ENCODE results near the gene UBXN7.
"Not testable (repeated sequence)": the region's sequence is repeated elsewhere in the genome, so short reads cannot be mapped to it uniquely, and the experiment has no call there.

The UBXN7 gene

GRCh38 chr3:196423044-196423781 lies 9.0 kb downstream of the UBXN7 start:
- TF ChIP-seq GLIS2 (tag by site-specific recombination; IDR thresholded peaks at IDR 0.05) (0 out of 2 replicates have a peak, but pooled peaks have one; percentile 49), REST (tag by site-specific recombination; IDR thresholded peaks at IDR 0.05) (no peak), ZNF449 (tag by site-specific recombination; IDR thresholded peaks at IDR 0.05) (peak; percentile 79), ZNF837 (tag by site-specific recombination; IDR thresholded peaks at IDR 0.05) (no peak), ZNF529 (tag by site-specific recombination; IDR thresholded peaks at IDR 0.05; ENCODE audit: insufficient replicate concordance) (no peak), ZBTB48 (tag by site-specific recombination; IDR thresholded peaks at IDR 0.05) (peak; percentile 34; the same call in 1 of the 2 replicates), ZNF600 (tag by site-specific recombination; IDR thresholded peaks at IDR 0.05) (peak; percentile 88)
- Histone ChIP-seq H3K4me3 (ENCODE audit: low read depth, low read length) (no peak overlapping the region), H3K9me3 (ENCODE audit: control insufficient read depth, insufficient read depth, low read depth, low read length) (no peaks in the 10 kb centered on the region), H3K36me3 (ENCODE audit: control insufficient read depth in 2 of 2, insufficient read depth in 1 of 2, low read length in 2 of 2) (peaks cover 3 to 17% of the 10 kb centered on the region in 2 experiments; a peak in 2 of 3 replicates), H3K27ac (ENCODE audit: extremely low read depth, low read depth, low read length) (0 out of 2 replicates have a peak overlapping the region, but pooled peaks have one; percentile 2), H3K4me1 (ENCODE audit: control insufficient read depth, insufficient read depth, low read length) (0 out of 2 replicates have a peak, but pooled peaks cover 2% of the 10 kb centered on the region)
- ChIA-PET CTCF (no interaction called here), POLR2A (interaction anchor here (0.7 to 0.9 kb wide), 1 partner anchor 9 kb away, joined by 3 read pairs; the partner anchor contains the start of gene UBXN7)

GRCh38 chr3:196421668-196422067 lies 10.6 kb downstream of the UBXN7 start:
- POLR2A ChIA-PET; H3K4me1 ChIP-seq (ENCODE audit: control insufficient read depth, insufficient read depth, low read length); H3K9me3 ChIP-seq (ENCODE audit: control insufficient read depth, insufficient read depth, low read depth, low read length); H3K4me3 ChIP-seq (ENCODE audit: low read depth, low read length); H3K36me3 ChIP-seq (ENCODE audit: control insufficient read depth in 2 of 2, insufficient read depth in 1 of 2, low read length in 2 of 2); H3K27ac ChIP-seq (ENCODE audit: extremely low read depth, low read depth, low read length): not testable (repeated sequence)
- CTCF ChIA-PET, result interaction anchor here (0.6 kb wide), 1 partner anchor 81 kb away, joined by 4 read pairs; no protein-coding TSS in a partner anchor

GRCh38 chr3:196419386-196419785 lies 12.8 kb downstream of the UBXN7 start:
- CTCF ChIA-PET, result no interaction called here
- H3K9me3 ChIP-seq (ENCODE audit: control insufficient read depth, insufficient read depth, low read depth, low read length), result no peaks in the 10 kb centered on the region
- H3K27ac ChIP-seq (ENCODE audit: extremely low read depth, low read depth, low read length), result no peak overlapping the region
- TF ChIP-seq ZNF133 (tag by site-specific recombination; IDR thresholded peaks at IDR 0.05) (no peak), SP7 (tag by site-specific recombination; IDR thresholded peaks at IDR 0.05) (0 out of 2 replicates have a peak, but pooled peaks have one; percentile 18), ZBTB1 (tag by site-specific recombination; IDR thresholded peaks at IDR 0.05) (no peak)
- no peak overlapping the region for H3K4me3 ChIP-seq (ENCODE audit: low read depth, low read length)
- H3K36me3 ChIP-seq (ENCODE audit: control insufficient read depth in 2 of 2, insufficient read depth in 1 of 2, low read length in 2 of 2), result no peaks in the 10 kb centered on the region; a peak in 1 of 3 replicates
- H3K4me1 ChIP-seq (ENCODE audit: control insufficient read depth, insufficient read depth, low read length), result 0 out of 2 replicates have a peak, but pooled peaks cover 2% of the 10 kb centered on the region
- POLR2A ChIA-PET, result no interaction called here

GRCh38 chr3:196418601-196419000 lies 13.6 kb downstream of the UBXN7 start:
- Histone ChIP-seq H3K27ac (ENCODE audit: extremely low read depth, low read depth, low read length) (no peak overlapping the region), H3K4me1 (ENCODE audit: control insufficient read depth, insufficient read depth, low read length) (0 out of 2 replicates have a peak, but pooled peaks cover 2% of the 10 kb centered on the region), H3K9me3 (ENCODE audit: control insufficient read depth, insufficient read depth, low read depth, low read length) (no peaks in the 10 kb centered on the region), H3K4me3 (ENCODE audit: low read depth, low read length) (no peak overlapping the region), H3K36me3 (ENCODE audit: control insufficient read depth in 2 of 2, insufficient read depth in 1 of 2, low read length in 2 of 2) (no peaks in the 10 kb centered on the region; a peak in 1 of 3 replicates)
- ChIA-PET CTCF (no interaction called here), POLR2A (interaction anchor here (1.8 kb wide), 1 partner anchor 14 kb away, joined by 6 read pairs; the partner anchor contains the start of gene UBXN7)
- TF ChIP-seq PRDM1 (tag by site-specific recombination; IDR thresholded peaks at IDR 0.05) (no peak), GLIS2 (tag by site-specific recombination; IDR thresholded peaks at IDR 0.05) (no peak), ZNF10 (tag by site-specific recombination; IDR thresholded peaks at IDR 0.05) (no peak), MEIS1 (CRISPR knock-in tag; IDR thresholded peaks at IDR 0.05; ENCODE audit: borderline replicate concordance) (no peak), ZBTB10 (tag by site-specific recombination; IDR thresholded peaks at IDR 0.05) (no peak), GLI2 (tag by site-specific recombination; IDR thresholded peaks at IDR 0.05; ENCODE audit: borderline replicate concordance, low read depth) (no peak), ZNF311 (tag by site-specific recombination; IDR thresholded peaks at IDR 0.05; ENCODE audit: borderline replicate concordance) (no peak), ZNF324 (tag by site-specific recombination; IDR thresholded peaks at IDR 0.05) (no peak), ZNF169 (tag by site-specific recombination; IDR thresholded peaks at IDR 0.05) (no peak)

Data from HEK293 (cell line).